Vagina (tissue), 2 donors: ENCODE data around the gene CHMP5.

Source experiments
- POLR2A ChIP-seq, 2 donors: fragments of 450-650 bp; IDR thresholded peaks; one replicate each; pipeline ENCODE4 v1.6.1; 2017; ENCODE audit warnings: antibody characterized with exemption in 2 of 2, mild to moderate bottlenecking in 2 of 2, moderate library complexity in 2 of 2
- TF ChIP-seq, protein P1 (sequence below), 3 experiments: fragments of 450-650 bp in 2 of 3; fragments of 200-600 bp in 1 of 3; sonication (generic) in 1 of 3; IDR thresholded peaks; one replicate each; pipeline ENCODE4 v1.5.1; 2017 to 2019; ENCODE audit warnings: antibody characterized with exemption in 3 of 3, mild to moderate bottlenecking in 2 of 3, moderate library complexity in 2 of 3

GRCh38 chr9:33229359-33230114 is 35.3 kb upstream of the CHMP5 start:
- no peak for TF ChIP-seq POLR2A (IDR thresholded peaks at IDR 0.05)
- TF ChIP-seq, protein P1, sequence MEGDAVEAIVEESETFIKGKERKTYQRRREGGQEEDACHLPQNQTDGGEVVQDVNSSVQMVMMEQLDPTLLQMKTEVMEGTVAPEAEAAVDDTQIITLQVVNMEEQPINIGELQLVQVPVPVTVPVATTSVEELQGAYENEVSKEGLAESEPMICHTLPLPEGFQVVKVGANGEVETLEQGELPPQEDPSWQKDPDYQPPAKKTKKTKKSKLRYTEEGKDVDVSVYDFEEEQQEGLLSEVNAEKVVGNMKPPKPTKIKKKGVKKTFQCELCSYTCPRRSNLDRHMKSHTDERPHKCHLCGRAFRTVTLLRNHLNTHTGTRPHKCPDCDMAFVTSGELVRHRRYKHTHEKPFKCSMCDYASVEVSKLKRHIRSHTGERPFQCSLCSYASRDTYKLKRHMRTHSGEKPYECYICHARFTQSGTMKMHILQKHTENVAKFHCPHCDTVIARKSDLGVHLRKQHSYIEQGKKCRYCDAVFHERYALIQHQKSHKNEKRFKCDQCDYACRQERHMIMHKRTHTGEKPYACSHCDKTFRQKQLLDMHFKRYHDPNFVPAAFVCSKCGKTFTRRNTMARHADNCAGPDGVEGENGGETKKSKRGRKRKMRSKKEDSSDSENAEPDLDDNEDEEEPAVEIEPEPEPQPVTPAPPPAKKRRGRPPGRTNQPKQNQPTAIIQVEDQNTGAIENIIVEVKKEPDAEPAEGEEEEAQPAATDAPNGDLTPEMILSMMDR (IDR thresholded peaks at IDR 0.05): peak in 1 of 3 experiments; percentile 26
